Stimulated activated CD4-positive, alpha-beta T cell treated with anti-CD3 and anti-CD28 coated beads, Interleukin-15, amount 100 ng/mL, for 1 hour (primary cell): Measurements from ENCODE around the gene ZYG11B.
"Not testable (repeated sequence)": the region's sequence is repeated elsewhere in the genome, so short reads cannot be mapped to it uniquely, and the experiment has no call there.

Experiments used
- DNase-seq, 2 donors: peaks; one replicate each; pipeline ENCODE4 v3.0.0-alpha.2; 2020; ENCODE audit warnings: low read depth in 1 of 2, low spot score in 1 of 2

ZYG11B gene

GRCh38 chr1:52706941-52707926, 19.0 kb upstream of the ZYG11B start:
- no peak for DNase-seq

- DNase-seq: no peak
These were observed 18.2 kb upstream of the ZYG11B start for GRCh38 chr1:52707927-52708655.

- no peak for DNase-seq
These were observed 17.2 kb upstream of the ZYG11B start for GRCh38 chr1:52709016-52709415.

- no peak for DNase-seq
These were observed 12.7 kb upstream of the ZYG11B start for GRCh38 chr1:52713590-52713989.

GRCh38 chr1:52715296-52715695, 11.0 kb upstream of the ZYG11B start:
- DNase-seq: not testable (repeated sequence)

- DNase-seq: no peak
These were observed 3.0 kb upstream of the ZYG11B start for GRCh38 chr1:52723260-52723659.

- no peak for DNase-seq
These were observed 369 bp upstream of the ZYG11B start for GRCh38 chr1:52725903-52726264.

DNA sequence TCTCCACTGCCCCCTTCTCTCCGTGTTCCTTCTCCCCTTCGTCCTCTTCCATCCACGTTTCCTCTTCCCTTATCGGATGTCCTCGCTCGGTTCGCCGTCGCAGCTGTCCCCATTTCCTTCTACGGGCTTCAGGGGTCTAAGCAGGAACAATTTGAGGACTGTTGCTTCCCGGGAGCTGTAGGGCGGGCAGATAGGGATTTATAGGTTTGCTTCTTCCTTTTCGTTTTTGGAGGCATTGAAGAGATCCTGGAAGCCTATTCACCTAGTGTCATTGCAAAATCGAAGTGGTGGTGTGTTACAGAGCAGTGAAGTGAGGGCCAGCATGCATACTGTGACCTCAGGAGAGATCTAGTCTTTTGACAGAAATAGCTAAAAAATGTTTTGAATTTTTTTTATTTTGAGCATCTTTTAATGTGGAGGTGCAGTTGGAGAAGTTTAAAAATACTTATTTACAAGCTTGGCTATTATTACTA, 897 bp downstream of the ZYG11B start:
- no peak for DNase-seq

DNA sequence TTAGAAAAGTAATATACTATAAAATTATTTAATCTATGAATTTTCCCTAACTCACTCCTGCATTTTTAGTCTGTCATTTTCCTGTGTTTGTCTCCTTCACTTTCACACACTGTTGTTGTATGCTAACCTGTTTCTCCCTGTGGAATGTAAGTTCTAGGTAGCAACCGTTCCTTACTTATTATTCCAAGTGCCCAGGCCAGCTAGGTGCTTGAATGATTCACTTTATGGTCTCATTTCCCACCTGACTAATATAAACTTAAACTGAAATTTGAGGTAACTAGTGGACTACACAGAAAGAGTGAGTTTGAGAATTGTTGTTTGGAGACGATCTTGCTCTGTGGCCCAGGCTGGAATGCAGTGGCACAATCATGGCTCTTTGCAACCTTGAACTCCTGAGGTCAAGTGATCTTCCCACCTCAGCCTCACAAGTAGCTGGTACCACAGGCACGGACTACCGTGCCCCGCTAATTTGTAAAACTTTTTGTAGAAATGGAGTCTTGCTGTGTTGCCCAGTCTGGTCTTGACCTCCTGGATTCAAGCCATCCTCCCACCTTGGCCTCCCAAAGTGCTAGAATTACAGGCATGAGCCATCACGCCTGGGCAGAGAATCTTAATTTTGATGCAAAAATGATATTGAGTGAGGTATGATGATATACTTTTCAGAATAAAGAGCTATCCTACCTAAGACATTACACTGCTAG, 1.9 kb downstream of the ZYG11B start:
- DNase-seq: no peak

GRCh38 chr1:52733368-52733767, 7.1 kb downstream of the ZYG11B start:
- no peak for DNase-seq

DNA sequence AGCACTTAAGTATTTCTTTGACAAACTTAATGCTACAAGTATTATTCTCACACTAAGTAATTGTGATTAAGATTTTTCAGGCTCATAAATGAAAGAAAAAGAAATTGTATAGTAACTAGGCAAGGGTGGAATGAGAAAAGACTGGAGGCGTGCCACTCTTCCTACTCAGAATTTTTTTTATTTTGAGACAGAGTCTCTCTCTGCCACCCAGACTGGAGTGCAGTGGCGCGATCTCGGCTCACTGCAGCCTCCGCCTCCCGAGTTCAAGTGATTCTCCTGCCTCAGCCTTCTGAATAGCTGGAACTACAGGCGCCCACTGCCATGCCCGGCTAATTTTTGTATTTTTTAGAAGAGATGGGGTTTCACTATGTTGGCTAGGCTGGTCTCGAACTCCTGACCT, 9.1 kb downstream of the ZYG11B start:
- DNase-seq: not testable (repeated sequence)

GRCh38 chr1:52738148-52738547, 11.9 kb downstream of the ZYG11B start:
- DNase-seq: no peak

- no peak for DNase-seq
These were observed 12.6 kb downstream of the ZYG11B start for GRCh38 chr1:52738893-52739292.

GRCh38 chr1:52739699-52740467, 13.6 kb downstream of the ZYG11B start:
- no peak for DNase-seq

DNA sequence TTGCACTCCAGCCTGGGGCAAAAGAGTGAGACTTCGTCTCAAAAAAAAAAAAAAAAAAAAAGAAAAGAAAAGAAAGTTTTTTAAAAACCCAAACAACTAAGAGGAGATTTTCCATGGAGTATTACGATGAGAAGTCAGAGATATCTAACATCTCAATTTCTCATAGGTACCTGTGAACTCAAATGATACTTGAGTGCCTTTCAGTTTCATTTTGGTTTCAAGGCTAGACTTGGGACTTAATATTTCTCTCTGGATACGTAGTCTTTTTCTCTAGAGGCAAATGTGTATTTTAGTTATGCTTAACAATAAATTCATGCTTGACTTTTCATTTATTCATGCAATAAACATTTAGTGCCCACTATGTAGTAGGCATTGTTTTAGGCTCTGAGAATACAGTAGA, 15.0 kb downstream of the ZYG11B start:
- no peak for DNase-seq

GRCh38 chr1:52746189-52746588, 19.9 kb downstream of the ZYG11B start:
- DNase-seq: no peak

GRCh38 chr1:52747450-52747849, 21.2 kb downstream of the ZYG11B start:
- DNase-seq: no peak

DNA sequence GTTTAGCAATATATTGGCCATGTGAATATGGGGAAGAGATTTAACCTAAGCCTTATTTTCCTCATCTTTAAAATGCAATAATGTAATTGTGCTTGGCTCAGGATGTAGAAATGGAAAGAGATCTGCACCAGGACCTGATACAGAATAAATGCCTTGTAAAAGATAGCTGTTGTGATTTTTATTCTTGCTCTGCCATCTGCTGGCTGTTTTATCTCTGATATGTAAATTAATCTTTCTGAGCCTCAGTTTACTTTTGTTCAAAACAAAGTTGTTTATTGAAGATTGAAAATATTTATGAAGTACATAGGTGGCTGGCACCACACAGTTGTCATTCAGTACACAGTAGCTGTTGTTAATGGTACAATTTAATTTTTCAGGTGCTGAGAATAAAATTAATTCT, 21.9 kb downstream of the ZYG11B start:
- DNase-seq: no peak

DNA sequence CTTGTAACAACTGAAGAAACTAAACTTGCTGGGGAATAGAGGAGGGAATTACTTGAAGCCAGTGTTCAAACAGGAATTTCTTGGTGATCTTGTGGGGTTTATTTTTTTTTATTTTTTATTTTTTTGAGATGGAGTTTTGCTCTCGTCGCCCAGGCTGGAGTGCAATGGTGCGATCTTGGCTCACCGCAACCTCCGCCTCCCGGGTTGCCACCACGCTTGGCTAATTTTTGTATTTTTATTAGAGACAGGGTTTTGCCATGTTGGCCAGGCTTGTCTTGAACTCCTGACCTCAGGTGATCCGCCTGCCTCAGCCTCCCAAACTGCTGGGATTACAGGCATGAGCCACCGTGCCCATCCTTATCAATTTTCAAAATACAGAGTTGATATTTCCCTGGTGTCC, 23.2 kb downstream of the ZYG11B start:
- not testable (repeated sequence) for DNase-seq

DNA sequence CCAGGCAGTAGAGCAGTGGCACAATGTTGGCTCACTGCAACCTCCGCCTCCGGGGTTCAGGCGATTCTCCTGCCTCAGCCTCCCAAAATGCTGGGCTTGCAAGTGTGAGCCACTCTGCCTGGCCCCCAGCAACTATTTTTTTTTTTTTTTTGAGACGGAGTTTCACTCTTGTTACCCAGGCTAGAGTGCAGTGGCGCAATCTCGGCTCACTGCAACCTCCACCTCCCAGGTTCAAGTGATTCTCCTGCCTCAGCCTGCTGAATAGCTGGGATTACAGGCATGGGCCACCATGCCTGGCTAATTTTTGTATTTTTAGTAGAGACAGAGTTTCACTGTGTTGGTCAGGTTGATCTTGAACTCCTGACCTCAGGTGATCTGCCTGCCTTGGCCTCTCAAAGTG, 23.9 kb downstream of the ZYG11B start:
- not testable (repeated sequence) for DNase-seq
